PC-3 (cell line): ENCODE data around the gene ADI1.

Source experiments
- CTCF ChIP-seq: fragments of 300-600 bp; sonication (generic); conservative IDR thresholded peaks from 2 replicates; pipeline ENCODE4 v1.5.1; 2017; ENCODE audit warnings: antibody characterized with exemption, low read depth, mild to moderate bottlenecking, low read length
- EZH2phosphoT487 ChIP-seq: fragments of 300-600 bp; sonication (generic); IDR thresholded peaks from 2 replicates; pipeline ENCODE4 v1.6.1; 2018; ENCODE audit warnings: mild to moderate bottlenecking, antibody characterized with exemption, low read length, borderline replicate concordance

DNA sequence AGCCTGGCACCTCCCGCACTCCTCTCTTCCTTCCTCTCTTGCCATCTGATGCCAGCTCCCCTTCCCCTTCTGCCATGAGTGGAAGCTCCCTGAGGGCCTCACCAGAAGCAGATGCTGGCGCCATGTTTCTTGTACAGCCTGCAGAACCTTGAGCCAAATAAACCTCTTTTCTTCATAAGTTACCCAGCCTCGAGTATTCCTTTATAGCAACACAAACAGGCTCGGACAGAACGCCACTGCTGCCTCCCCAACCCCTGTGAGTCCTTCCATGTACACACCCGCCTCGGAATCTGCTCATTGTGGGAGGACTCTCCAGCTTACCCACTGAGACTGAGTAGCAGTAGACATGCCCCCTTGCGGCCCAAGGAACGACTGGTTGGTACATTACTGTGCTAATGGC lies 47.5 kb upstream of the ADI1 start:
- no peak for TF ChIP-seq CTCF
- TF ChIP-seq EZH2phosphoT487 = no peak
